GM23338 (cell line): Measurements from ENCODE around the gene PTP4A2. TPM values are rescaled to one million over a fixed set of nuclear protein-coding genes. Genes with fewer than 3 reads are reported as not detected.
A peak's percentile ranks its signal among the peaks of the same experiment; 100 is the strongest.

Source experiments
- ATAC-seq: fragments of 200-7000 bp; cut with Tn5 transposase; 3 replicates; pipeline ENCODE4 v1.9.1; 2020
- DNase-seq: peaks from one replicate; pipeline ENCODE4 v3.0.0-alpha.2; 2015; ENCODE audit warnings: low spot score
- H2AFZ ChIP-seq: fragments of 200-600 bp; sonication (generic); 2 replicates; pipeline ENCODE4 v1.8.0; 2016; ENCODE audit warnings: antibody characterized with exemption, mild to moderate bottlenecking, moderate library complexity
- H3F3A ChIP-seq: fragments of 200-600 bp; sonication (generic); replicated peaks from 2 replicates; pipeline ENCODE4 v1.8.0; 2017; ENCODE audit warnings: antibody characterized with exemption, mixed run types, low read depth
- H3K27ac ChIP-seq: fragments of 200-600 bp; sonication (generic); 2 replicates; pipeline ENCODE4 v1.6.1; 2016; ENCODE audit warnings: low read depth
- H3K27me3 ChIP-seq: fragments of 200-600 bp; sonication (generic); 2 replicates; pipeline ENCODE4 v1.8.0; 2016; ENCODE audit warnings: mild to moderate bottlenecking, mixed run types, moderate library complexity; ENCODE audit not compliant: insufficient read depth
- H3K36me3 ChIP-seq: fragments of 200-600 bp; sonication (generic); 2 replicates; pipeline ENCODE4 v1.8.0; 2016; ENCODE audit warnings: mild to moderate bottlenecking; ENCODE audit not compliant: insufficient read depth
- H3K4me1 ChIP-seq: fragments of 200-600 bp; sonication (generic); 2 replicates; pipeline ENCODE4 v1.8.0; 2016; ENCODE audit warnings: mild to moderate bottlenecking, moderate library complexity; ENCODE audit not compliant: insufficient read depth
- H3K4me2 ChIP-seq: fragments of 200-600 bp; sonication (generic); 2 replicates; pipeline ENCODE4 v1.7.1; 2017; ENCODE audit warnings: mixed run types
- H3K4me3 ChIP-seq: fragments of 200-600 bp; sonication (generic); 2 replicates; pipeline ENCODE4 v1.6.1; 2016; ENCODE audit warnings: mixed run types
- H3K79me2 ChIP-seq: fragments of 200-600 bp; sonication (generic); replicated peaks from 2 replicates; pipeline ENCODE4 v1.8.0; 2017; ENCODE audit warnings: mild to moderate bottlenecking; ENCODE audit not compliant: insufficient read depth
- H3K9me2 ChIP-seq: fragments of 200-600 bp; sonication (generic); 2 replicates; pipeline ENCODE4 v1.8.0; 2017; ENCODE audit not compliant: insufficient read depth
- H4K20me1 ChIP-seq: fragments of 200-600 bp; sonication (generic); replicated peaks from 2 replicates; pipeline ENCODE4 v1.8.0; 2017; ENCODE audit warnings: mild to moderate bottlenecking; ENCODE audit not compliant: insufficient read depth
- H3K27ac Mint-ChIP-seq: 2 replicates; pipeline ENCODE4 v1.8.0; 2020; ENCODE audit warnings: inconsistent platforms, mild to moderate bottlenecking, moderate library complexity, mixed read lengths
- H3K27me3 Mint-ChIP-seq: 3 replicates; pipeline ENCODE4 v1.8.0; 2022; ENCODE audit warnings: low read depth, mild to moderate bottlenecking, moderate library complexity, mixed read lengths, inconsistent platforms; ENCODE audit not compliant: insufficient read depth, poor library complexity
- H3K36me3 Mint-ChIP-seq: 3 replicates; pipeline ENCODE4 v1.8.0; 2021; ENCODE audit warnings: low read depth, mild to moderate bottlenecking, inconsistent platforms, moderate library complexity, mixed read lengths
- H3K4me1 Mint-ChIP-seq: 3 replicates; pipeline ENCODE4 v1.8.0; 2020; ENCODE audit warnings: mild to moderate bottlenecking, inconsistent platforms, mixed read lengths
- H3K4me3 Mint-ChIP-seq: 3 replicates; pipeline ENCODE4 v1.8.0; 2021; ENCODE audit warnings: moderate library complexity, mild to moderate bottlenecking, inconsistent platforms, mixed read lengths
- H3K9me3 Mint-ChIP-seq: 3 replicates; pipeline ENCODE4 v1.8.0; 2020; ENCODE audit warnings: moderate library complexity, mild to moderate bottlenecking, inconsistent platforms, mixed read lengths
- CREB1 ChIP-seq: fragments of 250-450 bp; sonication (Bioruptor Pico); IDR thresholded peaks from 2 replicates; pipeline ENCODE4 v1.5.0; 2020; ENCODE audit warnings: low read depth, mild to moderate bottlenecking, moderate library complexity
- CTCF ChIP-seq, 2 experiments: fragments of 200-600 bp in 1 of 2; sonication (generic) in 1 of 2; conservative IDR thresholded peaks; 2 replicates each; pipeline versions ENCODE4 v1.5.1 to v1.6.1; 2016 to 2017; ENCODE audit warnings: antibody characterized with exemption in 2 of 2, low read depth in 2 of 2, mild to moderate bottlenecking in 2 of 2, moderate library complexity in 1 of 2
- EZH2 ChIP-seq: fragments of 200-600 bp; sonication (generic); IDR thresholded peaks from one replicate; pipeline ENCODE4 v1.8.0; 2017; ENCODE audit warnings: antibody characterized with exemption, mild to moderate bottlenecking, low read depth; ENCODE audit not compliant: unreplicated experiment
- EZH2phosphoT487 ChIP-seq: fragments of 200-600 bp; sonication (generic); IDR thresholded peaks from one replicate; pipeline ENCODE4 v1.8.1; 2018; ENCODE audit warnings: antibody characterized with exemption; ENCODE audit not compliant: unreplicated experiment
- ZNF331 ChIP-seq: fragments of 250-450 bp; sonication (Bioruptor Pico); IDR thresholded peaks from 2 replicates; pipeline ENCODE4 v1.5.0; 2020; ENCODE audit warnings: low read depth, mild to moderate bottlenecking, moderate library complexity
- polyA plus RNA-seq: library from polyadenylated mRNA; unstranded; fragments of >200 nt; fragmentation: Nextera tagmentation; extraction: Ambion mirVana; gene quantifications from 2 replicates; pipeline ENCODE4 v1.2.1, GENCODE V29; 2016
- total RNA-seq: library from RNA; depleted of rRNA; stranded (reverse); fragments of >200 nt; shearing (Covaris generic); gene quantifications from 2 replicates; pipeline ENCODE4 v1.2.3, GENCODE V29; 2014
- TF ChIP-seq, protein P1 (sequence below): IDR thresholded peaks from one replicate; pipeline ENCODE4 v1.6.1; 2018; ENCODE audit warnings: antibody characterized with exemption; ENCODE audit not compliant: unreplicated experiment

PTP4A2 gene
- total and polyA plus RNA-seq, 2 experiments from 2014 or later: 153 to 260 TPM

DNA sequence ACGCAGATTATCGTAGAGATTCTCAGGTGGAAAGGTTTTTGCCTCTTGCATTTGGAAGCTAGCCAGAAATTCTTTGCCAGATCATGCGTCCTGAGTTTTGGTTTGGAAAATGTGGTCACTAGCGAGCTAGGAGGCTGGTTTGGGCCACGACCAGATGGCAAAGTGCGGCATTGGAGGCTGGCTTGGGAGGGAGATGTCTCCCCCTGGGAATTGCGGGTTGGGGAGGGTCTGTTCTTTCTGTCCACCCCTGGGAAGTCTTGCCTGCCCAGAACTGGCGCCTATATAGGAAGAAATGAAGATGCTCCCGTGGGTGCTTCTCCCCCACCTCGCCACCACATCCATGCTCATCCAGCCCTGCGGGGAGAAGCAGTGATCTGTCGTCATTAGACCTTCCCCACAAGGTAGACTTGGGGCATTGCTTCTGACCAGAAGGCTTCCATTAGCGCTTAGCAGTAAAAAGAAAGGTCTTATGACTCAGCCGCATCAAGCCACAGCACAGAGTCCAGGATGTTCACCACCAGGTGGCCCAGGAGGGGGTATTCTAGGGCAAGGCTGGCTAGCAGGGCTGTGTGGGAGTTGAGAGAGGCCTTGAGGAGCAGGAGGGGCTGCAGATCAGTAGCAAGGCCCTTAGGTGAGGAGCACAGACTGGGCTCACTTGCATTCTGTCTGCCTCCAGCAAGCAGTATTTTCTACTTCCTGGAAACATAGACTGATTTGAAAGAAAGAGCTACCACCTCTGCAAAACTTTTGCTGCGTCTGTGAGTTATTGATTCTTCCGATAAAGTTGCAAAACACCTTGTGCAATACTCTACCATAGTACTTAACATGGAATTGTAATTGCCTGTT lies 1.5 kb upstream of the PTP4A2 start:
- DNase-seq: peak; percentile 41
- H3K27ac ChIP-seq: no peak overlapping the region
- no peaks in the 10 kb centered on the region for H3K9me3 Mint-ChIP-seq

GRCh38 chr1:31937300-31938183 lies 626 bp downstream of the PTP4A2 start:
- peaks cover 14% of the 10 kb centered on the region for H3K27me3 Mint-ChIP-seq
- peaks cover 7% of the 10 kb centered on the region; the same call in 1 of the 3 replicates for H3K36me3 Mint-ChIP-seq
- Histone ChIP-seq H4K20me1 (peaks cover 43% of the 10 kb centered on the region), H2AFZ (no peak overlapping the region), H3K4me3 (peak overlapping the region; percentile 86), H3K79me2 (peaks cover 53% of the 10 kb centered on the region), H3K27me3 (peaks cover 13% of the 10 kb centered on the region; the same call in 1 of the 2 replicates), H3K36me3 (no peaks in the 10 kb centered on the region), H3K9me2 (peaks cover 4% of the 10 kb centered on the region; the same call in 1 of the 2 replicates), H3K4me2 (peak overlapping the region; percentile 96), H3K27ac (no peak overlapping the region), H3K4me1 (peaks cover 49% of the 10 kb centered on the region), H3F3A (peaks cover 14% of the 10 kb centered on the region; the same call in 1 of the 2 replicates)
- ATAC-seq: peak; percentile 38
- no peaks in the 10 kb centered on the region for H3K9me3 Mint-ChIP-seq
- peaks cover 50% of the 10 kb centered on the region for H3K4me1 Mint-ChIP-seq
- DNase-seq: peak; percentile 55
- peak overlapping the region; percentile 95 for H3K4me3 Mint-ChIP-seq
- TF ChIP-seq CTCF (conservative IDR thresholded peaks at IDR 0.05; ENCODE audit: low read depth in 2 of 2): no peak
- no peak for TF ChIP-seq CREB1 (CRISPR knock-in tag)
- TF ChIP-seq, protein P1, sequence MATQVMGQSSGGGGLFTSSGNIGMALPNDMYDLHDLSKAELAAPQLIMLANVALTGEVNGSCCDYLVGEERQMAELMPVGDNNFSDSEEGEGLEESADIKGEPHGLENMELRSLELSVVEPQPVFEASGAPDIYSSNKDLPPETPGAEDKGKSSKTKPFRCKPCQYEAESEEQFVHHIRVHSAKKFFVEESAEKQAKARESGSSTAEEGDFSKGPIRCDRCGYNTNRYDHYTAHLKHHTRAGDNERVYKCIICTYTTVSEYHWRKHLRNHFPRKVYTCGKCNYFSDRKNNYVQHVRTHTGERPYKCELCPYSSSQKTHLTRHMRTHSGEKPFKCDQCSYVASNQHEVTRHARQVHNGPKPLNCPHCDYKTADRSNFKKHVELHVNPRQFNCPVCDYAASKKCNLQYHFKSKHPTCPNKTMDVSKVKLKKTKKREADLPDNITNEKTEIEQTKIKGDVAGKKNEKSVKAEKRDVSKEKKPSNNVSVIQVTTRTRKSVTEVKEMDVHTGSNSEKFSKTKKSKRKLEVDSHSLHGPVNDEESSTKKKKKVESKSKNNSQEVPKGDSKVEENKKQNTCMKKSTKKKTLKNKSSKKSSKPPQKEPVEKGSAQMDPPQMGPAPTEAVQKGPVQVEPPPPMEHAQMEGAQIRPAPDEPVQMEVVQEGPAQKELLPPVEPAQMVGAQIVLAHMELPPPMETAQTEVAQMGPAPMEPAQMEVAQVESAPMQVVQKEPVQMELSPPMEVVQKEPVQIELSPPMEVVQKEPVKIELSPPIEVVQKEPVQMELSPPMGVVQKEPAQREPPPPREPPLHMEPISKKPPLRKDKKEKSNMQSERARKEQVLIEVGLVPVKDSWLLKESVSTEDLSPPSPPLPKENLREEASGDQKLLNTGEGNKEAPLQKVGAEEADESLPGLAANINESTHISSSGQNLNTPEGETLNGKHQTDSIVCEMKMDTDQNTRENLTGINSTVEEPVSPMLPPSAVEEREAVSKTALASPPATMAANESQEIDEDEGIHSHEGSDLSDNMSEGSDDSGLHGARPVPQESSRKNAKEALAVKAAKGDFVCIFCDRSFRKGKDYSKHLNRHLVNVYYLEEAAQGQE: no peak
- TF ChIP-seq EZH2: no peak
- TF ChIP-seq EZH2phosphoT487: no peak
- H3K27ac Mint-ChIP-seq: peak overlapping the region; percentile 67

More for the DNA sequence above, 1.5 kb upstream of the PTP4A2 start:
- no peak overlapping the region for H3K4me3 Mint-ChIP-seq
- Histone ChIP-seq H3K9me2 (peaks cover 4% of the 10 kb centered on the region; the same call in 1 of the 2 replicates), H3F3A (peaks cover 24% of the 10 kb centered on the region; the same call in 1 of the 2 replicates), H2AFZ (peak overlapping the region; percentile 47; the same call in 1 of the 2 replicates), H3K4me1 (peaks cover 42% of the 10 kb centered on the region), H3K27me3 (peaks cover 16% of the 10 kb centered on the region; the same call in 1 of the 2 replicates), H3K4me3 (no peak overlapping the region), H3K79me2 (peaks cover 31% of the 10 kb centered on the region), H3K4me2 (no peak overlapping the region), H4K20me1 (peaks cover 23% of the 10 kb centered on the region), H3K36me3 (no peaks in the 10 kb centered on the region)
- H3K36me3 Mint-ChIP-seq: peaks cover 7% of the 10 kb centered on the region; the same call in 1 of the 3 replicates
- H3K27me3 Mint-ChIP-seq: peaks cover 15% of the 10 kb centered on the region
- no peak overlapping the region for H3K27ac Mint-ChIP-seq
- no peak for ATAC-seq
- peak; percentile 20 to 30; a peak in 1 of 4 replicates for TF ChIP-seq CTCF (conservative IDR thresholded peaks at IDR 0.05; ENCODE audit: low read depth in 2 of 2)
- TF ChIP-seq ZNF331 (CRISPR knock-in tag): no peak
- TF ChIP-seq CREB1 (CRISPR knock-in tag): no peak
- peaks cover 49% of the 10 kb centered on the region for H3K4me1 Mint-ChIP-seq
